H1 (cell line): ENCODE results near the gene SLC45A1. TPM values are rescaled to one million over a fixed set of nuclear protein-coding genes. Genes with fewer than 3 reads are reported as not detected.

Experiments
- CTCF ChIA-PET: fragments of 300-600 bp; sonication (Branson Sonifier 250); formaldehyde crosslinking; loops from one replicate; lab custom pipeline; 2021; ENCODE audit not compliant: partially characterized antibody; lab: Charles Lee
- POLR2A ChIA-PET: fragments of 300-600 bp; sonication (Branson Sonifier 250); formaldehyde crosslinking; loops from one replicate; lab custom pipeline; 2021; ENCODE audit warnings: inconsistent platforms; ENCODE audit not compliant: partially characterized antibody; lab: Charles Lee
- DNase-seq, 2 experiments: peaks; one replicate each; pipeline versions ENCODE4 v3.0.0 to v3.0.0-alpha.2; 2010 to 2022; ENCODE audit warnings: low spot score in 2 of 2, low read depth in 1 of 2, mixed read lengths in 1 of 2
- FAIRE-seq: peaks from 2 replicates; lab custom pipeline; 2011; peaks lifted over from hg19 to GRCh38; lab: Jason Lieb, UNC
- H2AFZ ChIP-seq: 2 replicates; pipeline ENCODE4 v1.8.1; 2012; ENCODE audit warnings: low read length, inconsistent platforms
- H2AK5ac ChIP-seq: 2 replicates; pipeline ENCODE4 v1.6.1; 2013; ENCODE audit warnings: low read depth, low read length
- H2BK120ac ChIP-seq: replicated peaks from 2 replicates; pipeline ENCODE3; 2013; ENCODE audit warnings: low read depth, low read length, inconsistent platforms
- H2BK12ac ChIP-seq: 2 replicates; pipeline ENCODE4 v1.6.1; 2013; ENCODE audit warnings: low read depth, low read length
- H2BK15ac ChIP-seq: 2 replicates; pipeline ENCODE4 v1.6.1; 2013; ENCODE audit warnings: low read length
- H2BK20ac ChIP-seq: 2 replicates; pipeline ENCODE4 v1.6.1; 2013; ENCODE audit warnings: low read length
- H2BK5ac ChIP-seq: 2 replicates; pipeline ENCODE4 v1.6.1; 2013; ENCODE audit warnings: low read depth, low read length
- H3K14ac ChIP-seq: 2 replicates; pipeline ENCODE4 v1.6.1; 2013; ENCODE audit warnings: inconsistent platforms; ENCODE audit not compliant: insufficient read length
- H3K18ac ChIP-seq: 2 replicates; pipeline ENCODE4 v1.6.1; 2013; ENCODE audit warnings: low read length; ENCODE audit errors: extremely low read depth
- H3K23ac ChIP-seq: 2 replicates; pipeline ENCODE4 v1.6.1; 2013; ENCODE audit warnings: inconsistent platforms; ENCODE audit not compliant: insufficient read length
- H3K23me2 ChIP-seq: 2 replicates; pipeline ENCODE4 v1.6.1; 2013; ENCODE audit warnings: low read depth, low read length
- H3K27ac ChIP-seq: 2 replicates; pipeline ENCODE4 v1.6.1; 2011; ENCODE audit warnings: low read depth, low read length, inconsistent platforms
- H3K27me3 ChIP-seq, 4 experiments: replicated peaks in 1 of 4; 1 replicate in 1 of 4; 2 replicates in 3 of 4; pipeline versions ENCODE4 v1.6.1 to v1.8.1; 2011 to 2013; ENCODE audit warnings: low read length in 3 of 4, mild to moderate bottlenecking in 3 of 4, inconsistent platforms in 2 of 4, mixed read lengths in 2 of 4, moderate library complexity in 1 of 4; ENCODE audit not compliant: control insufficient read depth in 3 of 4, insufficient read depth in 3 of 4; ENCODE audit errors: extremely low read depth in 1 of 4
- H3K36me3 ChIP-seq, 4 experiments: 2 replicates each; pipeline versions ENCODE4 v1.6.1 to v1.8.1; 2011 to 2013; ENCODE audit warnings: mild to moderate bottlenecking in 4 of 4, low read length in 3 of 4, moderate library complexity in 2 of 4, control low read depth in 1 of 4, inconsistent platforms in 1 of 4; ENCODE audit not compliant: insufficient read depth in 4 of 4, control insufficient read depth in 2 of 4
- H3K4ac ChIP-seq: replicated peaks from 2 replicates; pipeline ENCODE3; 2013; ENCODE audit warnings: low read length, low read depth, mixed read lengths, inconsistent platforms; ENCODE audit not compliant: insufficient read length
- H3K4me1 ChIP-seq, 4 experiments: replicated peaks in 1 of 4; 1 replicate in 1 of 4; 2 replicates in 3 of 4; pipeline versions ENCODE4 v1.6.1 to v1.8.1; 2011 to 2013; ENCODE audit warnings: low read length in 3 of 4, inconsistent platforms in 2 of 4, mixed read lengths in 1 of 4; ENCODE audit not compliant: insufficient read depth in 4 of 4, control insufficient read depth in 3 of 4
- H3K4me2 ChIP-seq, 2 experiments: 2 replicates each; pipeline versions ENCODE4 v1.6.1 to v1.8.1; 2011 to 2013; ENCODE audit warnings: low read depth in 2 of 2, low read length in 2 of 2, control low read depth in 1 of 2, inconsistent platforms in 1 of 2, mild to moderate bottlenecking in 1 of 2; ENCODE audit not compliant: insufficient read depth in 1 of 2
- H3K4me3 ChIP-seq, 4 experiments: fragments of 200-600, 300-600 bp in 1 of 4; sonication (generic), shearing (Covaris generic), sonication (Bioruptor Twin) in 1 of 4; 2 replicates each; pipeline versions ENCODE4 v1.5.1 to v1.8.1; 2011 to 2016; ENCODE audit warnings: low read length in 4 of 4, low read depth in 3 of 4, control low read depth in 2 of 4, inconsistent platforms in 2 of 4, mild to moderate bottlenecking in 2 of 4, mixed read lengths in 1 of 4, moderate library complexity in 1 of 4; ENCODE audit not compliant: insufficient read depth in 2 of 4; ENCODE audit errors: extremely low read depth in 1 of 4
- H3K56ac ChIP-seq: replicated peaks from 2 replicates; pipeline ENCODE3; 2013; ENCODE audit warnings: low read depth, mild to moderate bottlenecking, mixed read lengths, low read length, inconsistent platforms; ENCODE audit not compliant: insufficient read length
- H3K79me1 ChIP-seq: 2 replicates; pipeline ENCODE4 v1.6.1; 2013; ENCODE audit warnings: low read depth, low read length, control low read depth
- H3K79me2 ChIP-seq, 2 experiments: 2 replicates each; pipeline versions ENCODE4 v1.6.1 to v1.8.1; 2012 to 2013; ENCODE audit warnings: low read length in 2 of 2, mild to moderate bottlenecking in 2 of 2, inconsistent platforms in 1 of 2; ENCODE audit not compliant: insufficient read depth in 2 of 2, control insufficient read depth in 1 of 2
- H3K9ac ChIP-seq, 4 experiments: replicated peaks in 1 of 4; 1 replicate in 1 of 4; 2 replicates in 3 of 4; pipeline versions ENCODE4 v1.6.1 to v1.8.1; 2011 to 2013; ENCODE audit warnings: low read depth in 3 of 4, low read length in 3 of 4, control low read depth in 2 of 4, mild to moderate bottlenecking in 2 of 4, moderate library complexity in 2 of 4, inconsistent platforms in 1 of 4; ENCODE audit errors: extremely low read depth in 1 of 4
- H3K9me3 ChIP-seq, 2 experiments: 2 replicates each; pipeline versions ENCODE4 v1.6.1 to v1.8.1; 2012 to 2013; ENCODE audit warnings: mild to moderate bottlenecking in 2 of 2, moderate library complexity in 2 of 2, control low read depth in 1 of 2, inconsistent platforms in 1 of 2, low read depth in 1 of 2, low read length in 1 of 2, mixed read lengths in 1 of 2; ENCODE audit not compliant: insufficient read depth in 2 of 2
- H4K20me1 ChIP-seq, 2 experiments: replicated peaks in 1 of 2; 2 replicates each; pipeline versions ENCODE3 to v1.8.1; 2011 to 2013; ENCODE audit warnings: inconsistent platforms in 2 of 2, low read length in 2 of 2, mild to moderate bottlenecking in 1 of 2; ENCODE audit not compliant: insufficient read depth in 2 of 2, control insufficient read depth in 1 of 2
- H4K5ac ChIP-seq: 2 replicates; pipeline ENCODE4 v1.6.1; 2013; ENCODE audit warnings: low read length, low read depth, mixed read lengths, inconsistent platforms; ENCODE audit not compliant: insufficient read length
- H4K8ac ChIP-seq: 2 replicates; pipeline ENCODE4 v1.8.0; 2013; ENCODE audit warnings: mild to moderate bottlenecking, moderate library complexity, low read length, inconsistent platforms; ENCODE audit not compliant: insufficient read depth; ENCODE audit errors: extremely low read depth
- H4K91ac ChIP-seq: replicated peaks from 2 replicates; pipeline ENCODE3; 2013; ENCODE audit warnings: low read length, mixed read lengths, inconsistent platforms; ENCODE audit not compliant: insufficient read length
- FOSL1 ChIP-seq: IDR thresholded peaks from 2 replicates; pipeline ENCODE4 v1.6.1; 2011; ENCODE audit warnings: mild to moderate bottlenecking, low read depth, low read length, moderate library complexity; ENCODE audit not compliant: insufficient read depth
- MAFK ChIP-seq: IDR thresholded peaks from 2 replicates; pipeline ENCODE4 v1.6.1; 2012; ENCODE audit warnings: low read depth, mild to moderate bottlenecking, improper control_type of control experiment, low read length
- PHF8 ChIP-seq: fragments of 200-600 bp; sonication (generic); conservative IDR thresholded peaks from 2 replicates; pipeline ENCODE4 v1.7.1; 2012; ENCODE audit warnings: low read depth, mild to moderate bottlenecking, inconsistent platforms, low read length, moderate library complexity
- TAF1 ChIP-seq: IDR thresholded peaks from 2 replicates; pipeline ENCODE4 v1.6.1; 2011; ENCODE audit warnings: mild to moderate bottlenecking, low read depth, low read length
- WGBS, 2 experiments: shearing (Covaris generic) in 1 of 2; methylation state at CpG; one replicate each; pipeline versions ENCODE4 v1.1.6 to v1.1.7; 2013 to 2015; ENCODE audit warnings: low lambda C conversion rate in 2 of 2, mixed read lengths in 2 of 2, inconsistent platforms in 1 of 2, low coverage in 1 of 2, missing lambda C conversion rate in 1 of 2; ENCODE audit not compliant: insufficient replicate concordance in 2 of 2, insufficient coverage in 1 of 2, insufficient read length in 1 of 2; ENCODE audit errors: extremely low coverage in 1 of 2, missing lambda C conversion rate in 1 of 2; 5-methylcytosine and 5-hydroxymethylcytosine counted together
- polyA plus RNA-seq, 7 experiments: library from polyadenylated mRNA; depleted of rRNA in 3 of 7; stranded (reverse) in 5 of 7; unstranded in 2 of 7; fragments of >200 nt in 5 of 7; fragments of 200-250 nt in 2 of 7; gene quantifications; 1 replicate in 5 of 7; 2 replicates in 1 of 7; 4 replicates in 1 of 7; pipeline versions ENCODE4 v1.2.1 to v1.2.3, GENCODE V29; 2011 to 2013; ENCODE audit warnings: missing spikeins in 2 of 7, mixed read lengths in 2 of 7
- total RNA-seq: library from RNA; stranded (reverse); fragmentation: NEBNext Ultra II Directional; extraction: Animal tissue kit (Norgen Biotek cat#: 25700); gene quantifications from 2 replicates; pipeline ENCODE4 v1.2.1, GENCODE V29; 2021

SLC45A1 gene
- total and polyA plus RNA-seq, 2 of the 8 experiments (the other 6 are each of a cell fraction or from before 2014, with no cell fraction given): 1.0 to 1.7 TPM

DNA sequence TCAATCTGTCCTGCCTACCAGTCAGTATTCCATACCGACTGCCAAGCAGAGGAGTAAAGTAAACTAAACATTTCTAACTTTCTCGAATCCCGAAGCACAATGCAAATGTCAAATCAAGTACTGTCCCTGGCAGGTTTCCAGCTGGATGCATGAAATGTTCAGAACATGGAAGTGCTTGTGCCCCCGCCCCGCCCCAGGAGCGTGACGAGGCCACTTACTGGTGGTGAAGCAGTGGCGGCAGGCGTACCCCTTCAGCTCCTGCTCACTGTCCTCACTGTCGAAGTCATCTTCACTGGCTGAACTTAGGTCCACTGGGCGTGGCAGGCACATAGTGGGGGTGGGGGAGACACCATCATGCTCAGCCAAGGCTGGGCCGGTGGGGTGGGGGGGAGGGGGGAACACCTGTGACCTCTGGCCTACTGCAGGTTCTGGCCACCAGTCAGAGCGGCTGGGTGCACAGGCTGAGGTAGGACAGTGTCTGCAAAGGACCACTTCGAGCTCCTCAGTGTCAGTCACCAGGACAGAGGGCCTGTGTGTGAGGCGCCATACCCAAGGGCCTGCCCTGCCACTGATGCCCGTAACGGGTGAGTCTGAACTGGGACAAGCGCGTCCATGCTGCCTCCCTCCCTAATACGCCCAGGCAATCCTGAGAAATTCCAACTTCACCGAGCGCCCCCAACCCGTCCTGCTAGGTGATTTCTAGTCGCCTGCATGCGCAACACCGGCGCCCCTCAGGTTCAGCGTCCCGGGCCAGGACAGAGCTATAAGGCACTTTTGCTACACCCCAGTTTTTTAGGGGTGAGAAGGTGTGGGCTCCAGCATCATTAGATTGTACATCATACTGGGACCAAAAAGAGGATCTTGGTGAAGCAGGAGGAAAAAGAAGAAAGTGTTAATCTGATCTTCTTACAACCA lies 46.9 kb downstream of the SLC45A1 start:
- no peak overlapping the region for H3K4me2 ChIP-seq
- no peak overlapping the region for H2BK15ac ChIP-seq
- WGBS, 2 experiments: 93% methylated on average over 23 of the region's 29 CpGs; no CpG with 5 or more reads in 1 of the 2 experiments
- ChIA-PET POLR2A (interaction anchor here (0.6 kb wide), 1 partner anchor 17 kb away, joined by 3 read pairs; no protein-coding TSS in a partner anchor), CTCF (interaction anchor here (0.6 to 6.1 kb wide), 10 partner anchors 14 to 189 kb away, joined by 3 to 42 read pairs (median 3); no protein-coding TSS in a partner anchor)
- no peak overlapping the region for H3K18ac ChIP-seq
- no peak overlapping the region for H3K56ac ChIP-seq
- no peak overlapping the region for H3K23ac ChIP-seq
- no peaks in the 10 kb centered on the region for H3K23me2 ChIP-seq
- peaks cover 0 to 24% of the 10 kb centered on the region in 2 experiments; a peak in 2 of 4 replicates for H3K79me2 ChIP-seq
- H3K9ac ChIP-seq: no peak overlapping the region
- H2BK120ac ChIP-seq: no peak overlapping the region
- H2AFZ ChIP-seq: no peak overlapping the region
- no peaks in the 10 kb centered on the region for H3K9me3 ChIP-seq
- H3K27ac ChIP-seq: no peak overlapping the region
- no peak overlapping the region for H2BK20ac ChIP-seq
- H3K36me3 ChIP-seq: peaks cover 4 to 40% (median 29%) of the 10 kb centered on the region in 4 experiments
- H3K14ac ChIP-seq: no peak overlapping the region
- no peak overlapping the region for H3K4me3 ChIP-seq
- no peak overlapping the region for H4K5ac ChIP-seq
- no peak for FAIRE-seq
- H2BK12ac ChIP-seq: no peak overlapping the region
- peaks cover 0 to 3% of the 10 kb centered on the region in 2 experiments for H4K20me1 ChIP-seq
- no peak overlapping the region for H2BK5ac ChIP-seq
- H3K79me1 ChIP-seq: peaks cover 11% of the 10 kb centered on the region
- no peak for DNase-seq
- peaks cover 2 to 5% (median 3%) of the 10 kb centered on the region in 4 experiments; a peak in 4 of 7 replicates for H3K4me1 ChIP-seq
- H2AK5ac ChIP-seq: no peak overlapping the region
- H4K91ac ChIP-seq: no peak overlapping the region
- no peaks in the 10 kb centered on the region for H3K27me3 ChIP-seq
- no peak overlapping the region for H3K4ac ChIP-seq
- H4K8ac ChIP-seq: no peak overlapping the region
- TF ChIP-seq FOSL1 (no peak), TAF1 (no peak), MAFK (no peak), PHF8 (no peak)
